Measurements from ENCODE around the gene PSMA3. TPM values are rescaled to one million over a fixed set of nuclear protein-coding genes. Genes with fewer than 3 reads are reported as not detected.
A peak's percentile ranks its signal among the peaks of the same experiment; 100 is the strongest.

The PSMA3 gene
- total RNA-seq, 2 donors from 2014 or later, result 279 to 291 TPM

DNA sequence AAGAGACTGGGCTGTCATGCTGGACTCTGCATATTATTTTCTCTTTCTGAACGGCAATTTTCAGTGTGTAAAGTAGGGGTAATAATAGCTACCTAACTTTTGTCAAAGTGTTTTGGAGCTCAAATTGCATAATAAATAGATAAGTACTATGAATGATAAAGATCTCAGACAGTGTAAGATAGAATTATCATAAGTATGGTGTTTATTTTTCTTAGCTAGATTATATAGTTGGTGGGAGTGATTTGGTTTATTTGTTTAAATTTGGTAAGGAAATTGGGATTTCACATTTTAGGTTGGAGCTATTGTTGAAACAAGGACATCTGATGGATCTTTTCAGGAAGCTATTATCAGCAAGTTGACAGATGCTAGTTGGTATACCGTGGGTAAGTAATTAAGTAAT, 61.1 kb downstream of the PSMA3 start:
- Histone ChIP-seq H3K27ac (ENCODE audit: low read depth, low read length) (no peak overlapping the region), H3K4me3 (ENCODE audit: low read length) (no peak overlapping the region), H3K9me3 (ENCODE audit: control insufficient read depth, low read length) (no peaks in the 10 kb centered on the region), H3K27me3 (ENCODE audit: control insufficient read depth, insufficient read depth, low read length, poor library complexity, severe bottlenecking) (no peaks in the 10 kb centered on the region), H3K4me1 (ENCODE audit: control insufficient read depth, insufficient read depth, low read length) (no peaks in the 10 kb centered on the region), H3K36me3 (ENCODE audit: control insufficient read depth, insufficient read depth, low read length) (peaks cover 81% of the 10 kb centered on the region), H3K9ac (ENCODE audit: extremely low read depth, low read length, poor library complexity, severe bottlenecking) (no peak overlapping the region)
- H3K4me3 Mint-ChIP-seq, result no peak overlapping the region
- H3K27ac Mint-ChIP-seq, result no peak overlapping the region
- H3K36me3 Mint-ChIP-seq (ENCODE audit: low read depth), result peaks cover 48% of the 10 kb centered on the region
- no peaks in the 10 kb centered on the region for H3K9me3 Mint-ChIP-seq
- TF ChIP-seq, protein P1, sequence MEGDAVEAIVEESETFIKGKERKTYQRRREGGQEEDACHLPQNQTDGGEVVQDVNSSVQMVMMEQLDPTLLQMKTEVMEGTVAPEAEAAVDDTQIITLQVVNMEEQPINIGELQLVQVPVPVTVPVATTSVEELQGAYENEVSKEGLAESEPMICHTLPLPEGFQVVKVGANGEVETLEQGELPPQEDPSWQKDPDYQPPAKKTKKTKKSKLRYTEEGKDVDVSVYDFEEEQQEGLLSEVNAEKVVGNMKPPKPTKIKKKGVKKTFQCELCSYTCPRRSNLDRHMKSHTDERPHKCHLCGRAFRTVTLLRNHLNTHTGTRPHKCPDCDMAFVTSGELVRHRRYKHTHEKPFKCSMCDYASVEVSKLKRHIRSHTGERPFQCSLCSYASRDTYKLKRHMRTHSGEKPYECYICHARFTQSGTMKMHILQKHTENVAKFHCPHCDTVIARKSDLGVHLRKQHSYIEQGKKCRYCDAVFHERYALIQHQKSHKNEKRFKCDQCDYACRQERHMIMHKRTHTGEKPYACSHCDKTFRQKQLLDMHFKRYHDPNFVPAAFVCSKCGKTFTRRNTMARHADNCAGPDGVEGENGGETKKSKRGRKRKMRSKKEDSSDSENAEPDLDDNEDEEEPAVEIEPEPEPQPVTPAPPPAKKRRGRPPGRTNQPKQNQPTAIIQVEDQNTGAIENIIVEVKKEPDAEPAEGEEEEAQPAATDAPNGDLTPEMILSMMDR (conservative IDR thresholded peaks at IDR 0.05), result no peak
- peaks cover 2% of the 10 kb centered on the region for H3K4me1 Mint-ChIP-seq
- DNase-seq, result no peak
- no peaks in the 10 kb centered on the region for H3K27me3 Mint-ChIP-seq (ENCODE audit: insufficient read depth)
- WGBS, 2 experiments (ENCODE audit: insufficient coverage in 1 of 2, insufficient read length in 1 of 2), result 80 to 93% methylated on average over 1 to 2 of the region's 2 CpGs

DNA sequence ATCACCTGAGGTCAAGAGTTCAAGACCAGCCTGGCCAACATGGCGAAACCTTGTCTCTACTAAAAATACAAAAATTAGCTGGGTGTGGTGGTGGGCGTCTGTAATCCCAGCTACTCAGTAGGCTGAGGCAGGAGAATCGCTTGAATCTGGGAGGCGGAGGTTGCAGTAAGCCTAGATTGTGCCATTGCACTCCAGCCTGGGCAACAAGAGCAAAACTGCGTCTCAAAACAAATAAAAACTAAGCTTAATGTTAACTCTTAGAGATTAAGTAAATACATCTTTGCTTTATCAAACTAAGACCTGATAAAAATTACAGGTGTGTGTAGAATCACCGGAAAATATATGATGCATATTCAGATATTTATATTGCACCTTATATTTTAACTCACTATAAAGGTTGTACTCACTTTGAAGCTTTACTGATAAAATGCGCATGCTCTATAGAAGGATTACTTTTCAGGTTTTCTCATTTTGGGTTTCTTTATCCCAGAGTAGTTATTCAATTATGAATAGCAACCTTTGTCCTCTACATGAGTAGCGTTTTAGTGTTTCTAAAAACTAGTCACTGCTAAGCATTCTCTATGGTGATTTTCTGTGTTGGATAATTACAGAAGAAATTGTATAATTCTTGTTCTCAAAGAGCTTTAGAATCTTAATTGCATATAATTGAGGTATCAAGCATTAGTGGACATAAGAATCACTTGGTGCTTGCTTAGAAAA, 63.1 kb downstream of the PSMA3 start:
- H3K9me3 Mint-ChIP-seq, result no peaks in the 10 kb centered on the region
- Histone ChIP-seq H3K4me1 (ENCODE audit: control insufficient read depth, insufficient read depth, low read length) (no peaks in the 10 kb centered on the region), H3K9ac (ENCODE audit: extremely low read depth, low read length, poor library complexity, severe bottlenecking) (no peak overlapping the region), H3K27ac (ENCODE audit: low read depth, low read length) (no peak overlapping the region), H3K36me3 (ENCODE audit: control insufficient read depth, insufficient read depth, low read length) (peaks cover 78% of the 10 kb centered on the region), H3K4me3 (ENCODE audit: low read length) (no peak overlapping the region), H3K9me3 (ENCODE audit: control insufficient read depth, low read length) (no peaks in the 10 kb centered on the region), H3K27me3 (ENCODE audit: control insufficient read depth, insufficient read depth, low read length, poor library complexity, severe bottlenecking) (no peaks in the 10 kb centered on the region)
- peaks cover 43% of the 10 kb centered on the region for H3K36me3 Mint-ChIP-seq (ENCODE audit: low read depth)
- no peak for DNase-seq
- no peak overlapping the region for H3K4me3 Mint-ChIP-seq
- no peaks in the 10 kb centered on the region for H3K27me3 Mint-ChIP-seq (ENCODE audit: insufficient read depth)
- WGBS, 2 experiments (ENCODE audit: insufficient coverage in 1 of 2, insufficient read length in 1 of 2), result 92 to 99% methylated on average over 4 to 6 of the region's 8 CpGs
- peaks cover 2% of the 10 kb centered on the region for H3K4me1 Mint-ChIP-seq
- TF ChIP-seq, protein P1 (conservative IDR thresholded peaks at IDR 0.05), result no peak
- peak overlapping the region; percentile 70 for H3K27ac Mint-ChIP-seq

DNA sequence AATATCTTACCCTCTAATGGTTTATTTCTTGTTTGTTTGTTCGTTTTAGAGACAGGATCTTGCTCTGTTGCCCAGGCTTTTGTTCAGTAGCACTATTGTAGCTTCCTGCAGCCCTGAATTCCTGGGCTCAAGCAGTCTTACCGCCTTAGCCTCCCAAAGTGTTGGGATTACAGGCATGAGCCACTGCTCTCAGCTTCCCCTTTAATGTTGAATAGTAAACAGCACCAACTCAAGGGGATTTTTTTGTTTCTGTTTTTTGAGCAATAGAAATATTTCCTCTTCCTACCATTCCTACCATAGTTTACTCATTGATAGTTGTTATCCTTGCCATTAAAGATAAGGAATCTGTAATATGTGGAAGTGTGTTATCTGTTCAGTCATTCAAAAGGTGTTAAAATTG, 64.4 kb downstream of the PSMA3 start:
- Mint-ChIP-seq H3K9me3 (no peaks in the 10 kb centered on the region), H3K4me1 (peaks cover 9% of the 10 kb centered on the region), H3K27me3 (ENCODE audit: insufficient read depth) (no peaks in the 10 kb centered on the region), H3K4me3 (no peak overlapping the region), H3K27ac (peak overlapping the region; percentile 73), H3K36me3 (ENCODE audit: low read depth) (peaks cover 39% of the 10 kb centered on the region)
- Histone ChIP-seq H3K27me3 (ENCODE audit: control insufficient read depth, insufficient read depth, low read length, poor library complexity, severe bottlenecking) (no peaks in the 10 kb centered on the region), H3K27ac (ENCODE audit: low read depth, low read length) (no peak overlapping the region), H3K4me3 (ENCODE audit: low read length) (no peak overlapping the region), H3K4me1 (ENCODE audit: control insufficient read depth, insufficient read depth, low read length) (no peaks in the 10 kb centered on the region), H3K9ac (ENCODE audit: extremely low read depth, low read length, poor library complexity, severe bottlenecking) (no peak overlapping the region), H3K9me3 (ENCODE audit: control insufficient read depth, low read length) (no peaks in the 10 kb centered on the region), H3K36me3 (ENCODE audit: control insufficient read depth, insufficient read depth, low read length) (peaks cover 71% of the 10 kb centered on the region)
- DNase-seq, result no peak
- 92% methylated on average over 2 of the region's 2 CpGs; no CpG with 5 or more reads in 1 of the 2 experiments for WGBS, 2 experiments (ENCODE audit: insufficient coverage in 1 of 2, insufficient read length in 1 of 2)
- TF ChIP-seq, protein P1 (conservative IDR thresholded peaks at IDR 0.05), result no peak
